Heart left ventricle (tissue), 16 donors: Measurements from ENCODE around the gene LRBA. TPM values are rescaled to one million over a fixed set of nuclear protein-coding genes. Genes with fewer than 3 reads are reported as not detected.

ENCODE experiments used
- ATAC-seq, 4 donors: fragments of 200-7000 bp; cut with Tn5 transposase; one replicate each; pipeline ENCODE4 v1.9.1; 2020 to 2022; ENCODE audit warnings: moderate library complexity in 4 of 4, mild to moderate bottlenecking in 3 of 4, moderate number of reproducible peaks in 1 of 4
- DNase-seq, 5 donors: peaks; one replicate each; pipeline ENCODE4 v3.0.0-alpha.2; 2020
- H3K27ac ChIP-seq, 12 donors: fragments of 200-600 bp; sonication (generic) in 4 of 12; one replicate each; pipeline versions ENCODE4 v1.5.0 to v1.8.0; 2016 to 2022; ENCODE audit warnings: mild to moderate bottlenecking in 2 of 12
- H3K27me3 ChIP-seq, 9 donors: fragments of 200-600 bp; sonication (generic) in 2 of 9; one replicate each; pipeline versions ENCODE4 v1.5.1 to v1.8.0; 2016 to 2022; ENCODE audit warnings: mild to moderate bottlenecking in 3 of 9
- H3K36me3 ChIP-seq, 9 donors: fragments of 200-600 bp; sonication (generic) in 2 of 9; one replicate each; pipeline versions ENCODE4 v1.5.0 to v1.8.0; 2018 to 2022; ENCODE audit warnings: mild to moderate bottlenecking in 2 of 9
- H3K4me1 ChIP-seq, 12 donors: fragments of 200-600 bp; sonication (generic) in 4 of 12; one replicate each; pipeline versions ENCODE4 v1.5.0 to v1.8.0; 2016 to 2022; ENCODE audit warnings: mild to moderate bottlenecking in 3 of 12
- H3K4me3 ChIP-seq, 12 donors: fragments of 200-600 bp; sonication (generic) in 4 of 12; one replicate each; pipeline versions ENCODE4 v1.5.0 to v1.8.0; 2017 to 2022; ENCODE audit warnings: mild to moderate bottlenecking in 9 of 12, moderate library complexity in 4 of 12
- H3K9me3 ChIP-seq, 12 donors: fragments of 200-600 bp; sonication (generic) in 4 of 12; one replicate each; pipeline versions ENCODE4 v1.5.0 to v1.8.0; 2016 to 2022; ENCODE audit warnings: mild to moderate bottlenecking in 1 of 12
- POLR2A ChIP-seq, 2 donors: fragments of 450-650 bp; IDR thresholded peaks; one replicate each; pipeline ENCODE4 v1.6.1; 2017; ENCODE audit warnings: antibody characterized with exemption in 2 of 2, mild to moderate bottlenecking in 2 of 2, moderate library complexity in 2 of 2
- WGBS, 4 donors: extraction: QIAGEN DNeasy Blood & Tissue Kit in 2 of 4; methylation state at CpG; one replicate each; pipeline versions ENCODE4 v1.1.5 to v1.1.7; 2013 to 2018; 5-methylcytosine and 5-hydroxymethylcytosine counted together
- intact Hi-C, 10 donors: fragments of 100-400 bp; cut with DNase I; formaldehyde crosslinking; loops; one replicate each; pipeline versions ENCODE4 v1.11.1 to v1.14.2; 2022
- polyA plus RNA-seq, 2 donors: library from polyadenylated mRNA; stranded (reverse); fragments of 200-250 nt; gene quantifications; one replicate each; pipeline ENCODE4 v1.2.3, GENCODE V29; 2013
- total RNA-seq, 9 donors: library from RNA; depleted of rRNA in 2 of 9; stranded (reverse); fragments of >200 nt in 2 of 9; fragmentation: NEBNext Ultra II Directional in 3 of 9; extraction: Animal tissue kit (Norgen Biotek cat#: 25700) in 3 of 9; gene quantifications; one replicate each; pipeline versions ENCODE4 v1.1.0 to v1.2.4, GENCODE V29; 2016 to 2023
- TF ChIP-seq, protein P1 (sequence below), 12 donors: fragments of 200-600 bp; sonication (generic) in 4 of 12; IDR thresholded peaks; one replicate each; pipeline versions ENCODE4 v1.5.0 to v1.8.0; 2018 to 2022; ENCODE audit warnings: antibody characterized with exemption in 12 of 12, mild to moderate bottlenecking in 5 of 12
- donor health status: ischemic (EF 13 %, LVEDD 7.1; RV severe dilation, severe dysfunction).
- donor health status: healthy with polysubstance abuse.
- donor health status: DM: no; HTN: yes; CAD: no.
- donor health status: DM: no; HTN: no; CAD: no.
- donor health status: ischemic (EF 25% LVEDD 6.9; RV normal size, moderate dysfunction).
- donor health status: ischemic (EF 25% LVEDD 5.7; RV mildly dilated, moderate dysfunction).
- donor health status: healthy.
- donor health status: DM: yes; HTN: yes; CAD: no.
- donor health status: ischemic (EF 35%, LVEDD 5.7; RV mildly dilated, moderate dysfunction).
- donor health status: nonischemic (EF 11% LVEDD 7.7; RV severe dilation, severe dysfunction).
- donor health status: DM: yes; HTN: yes; CAD: no.
- donor health status: PGD.
- donor health status: ischemic (EF 29% LVEDD 5.4; RV normal size, mild dysfunction).
- donor health status: nonischemic (EF 23%, LVEDD 6.1; RV moderate dilation, normal function).

Gene LRBA
- total and polyA plus RNA-seq, 11 donors = 6.5 to 35.1 (median 22.6) TPM

- no peaks in the 10 kb centered on the region for H3K27me3 ChIP-seq
- 82 to 90% (median 86%) methylated on average over 2 of the region's 2 CpGs for WGBS, 4 donors
- peaks cover 0 to 9% (median 0%) of the 10 kb centered on the region in 9 donors for H3K36me3 ChIP-seq
- TF ChIP-seq POLR2A (IDR thresholded peaks at IDR 0.05) = no peak
- TF ChIP-seq, protein P1, sequence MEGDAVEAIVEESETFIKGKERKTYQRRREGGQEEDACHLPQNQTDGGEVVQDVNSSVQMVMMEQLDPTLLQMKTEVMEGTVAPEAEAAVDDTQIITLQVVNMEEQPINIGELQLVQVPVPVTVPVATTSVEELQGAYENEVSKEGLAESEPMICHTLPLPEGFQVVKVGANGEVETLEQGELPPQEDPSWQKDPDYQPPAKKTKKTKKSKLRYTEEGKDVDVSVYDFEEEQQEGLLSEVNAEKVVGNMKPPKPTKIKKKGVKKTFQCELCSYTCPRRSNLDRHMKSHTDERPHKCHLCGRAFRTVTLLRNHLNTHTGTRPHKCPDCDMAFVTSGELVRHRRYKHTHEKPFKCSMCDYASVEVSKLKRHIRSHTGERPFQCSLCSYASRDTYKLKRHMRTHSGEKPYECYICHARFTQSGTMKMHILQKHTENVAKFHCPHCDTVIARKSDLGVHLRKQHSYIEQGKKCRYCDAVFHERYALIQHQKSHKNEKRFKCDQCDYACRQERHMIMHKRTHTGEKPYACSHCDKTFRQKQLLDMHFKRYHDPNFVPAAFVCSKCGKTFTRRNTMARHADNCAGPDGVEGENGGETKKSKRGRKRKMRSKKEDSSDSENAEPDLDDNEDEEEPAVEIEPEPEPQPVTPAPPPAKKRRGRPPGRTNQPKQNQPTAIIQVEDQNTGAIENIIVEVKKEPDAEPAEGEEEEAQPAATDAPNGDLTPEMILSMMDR (IDR thresholded peaks at IDR 0.05) = no peak
- no peak for ATAC-seq
- H3K9me3 ChIP-seq = peaks cover 0 to 3% (median 0%) of the 10 kb centered on the region in 12 donors
- no peak overlapping the region for H3K27ac ChIP-seq
- DNase-seq = no peak
- H3K4me3 ChIP-seq = peak overlapping the region in 3 of 12 donors; percentile 97 to 100 (median 100)
- intact Hi-C loops = no loop called here
- peaks cover 0 to 26% (median 17%) of the 10 kb centered on the region in 12 donors for H3K4me1 ChIP-seq
Observed at GRCh38 chr4:151012376-151012775, 2.7 kb downstream of the LRBA start.

DNA sequence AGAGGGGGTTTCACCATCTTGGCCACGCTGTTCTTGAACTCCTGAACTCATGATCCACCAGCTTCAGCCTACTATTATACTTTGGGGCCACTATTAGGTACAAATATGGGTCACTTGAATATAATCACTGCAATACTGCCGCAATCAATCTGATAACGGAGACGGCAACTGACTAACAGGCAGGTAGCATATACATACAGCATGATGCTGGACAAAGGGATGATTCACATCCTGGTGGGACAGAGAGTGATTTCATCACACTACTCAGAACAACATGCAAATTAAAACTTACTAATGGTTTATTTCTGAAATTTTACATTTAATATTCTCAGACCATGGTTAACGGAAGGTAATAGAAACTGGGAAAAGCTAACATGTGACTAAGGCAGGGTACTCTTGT lies 10.9 kb downstream of the LRBA start:
- Histone ChIP-seq H3K36me3 (no peaks in the 10 kb centered on the region), H3K4me3 (no peak overlapping the region), H3K9me3 (no peaks in the 10 kb centered on the region), H3K4me1 (peaks cover 0 to 6% (median 0%) of the 10 kb centered on the region in 12 donors), H3K27me3 (no peaks in the 10 kb centered on the region), H3K27ac (no peak overlapping the region)
- ATAC-seq (no peak), DNase-seq (no peak)
- intact Hi-C loops = no loop called here
- 91 to 96% (median 95%) methylated on average over 5 of the region's 5 CpGs for WGBS, 4 donors
- no peak for TF ChIP-seq POLR2A (IDR thresholded peaks at IDR 0.05)
- TF ChIP-seq, protein P1 (IDR thresholded peaks at IDR 0.05) = no peak

GRCh38 chr4:151000747-151001429 lies 14.2 kb downstream of the LRBA start:
- Histone ChIP-seq H3K36me3 (no peaks in the 10 kb centered on the region), H3K9me3 (no peaks in the 10 kb centered on the region), H3K4me1 (peaks cover 0 to 12% (median 0%) of the 10 kb centered on the region in 12 donors), H3K27me3 (no peaks in the 10 kb centered on the region), H3K27ac (no peak overlapping the region), H3K4me3 (no peak overlapping the region)
- intact Hi-C loops = no loop called here
- ATAC-seq (peak in 1 of 4 donors; percentile 22), DNase-seq (no peak)
- 93 to 99% (median 97%) methylated on average over 3 to 7 of the region's 7 CpGs for WGBS, 4 donors
- TF ChIP-seq, protein P1 (IDR thresholded peaks at IDR 0.05) = no peak
- no peak for TF ChIP-seq POLR2A (IDR thresholded peaks at IDR 0.05)

DNA sequence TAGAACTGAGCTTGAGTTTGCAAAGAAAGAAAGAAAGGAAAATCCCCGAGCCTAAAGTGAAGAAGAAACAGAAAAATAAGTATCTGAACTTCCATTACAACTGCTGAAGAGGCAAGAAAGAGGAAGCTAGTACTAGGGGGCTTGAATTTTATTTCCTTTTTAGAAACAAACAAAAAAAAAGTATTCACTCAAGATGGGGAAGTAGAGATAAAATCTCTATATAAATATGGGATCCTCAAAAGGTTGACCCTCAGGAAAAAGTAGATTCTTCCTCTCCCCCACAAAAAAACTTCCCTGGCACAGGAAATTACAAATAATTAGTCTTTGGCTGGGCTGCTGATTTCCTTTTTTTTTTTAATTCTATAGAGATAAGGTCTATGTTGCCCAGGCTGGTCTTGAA lies 16.0 kb downstream of the LRBA start:
- Histone ChIP-seq H3K4me1 (peaks cover 0 to 12% (median 0%) of the 10 kb centered on the region in 12 donors), H3K36me3 (no peaks in the 10 kb centered on the region), H3K9me3 (no peaks in the 10 kb centered on the region), H3K27ac (no peak overlapping the region), H3K4me3 (no peak overlapping the region), H3K27me3 (no peaks in the 10 kb centered on the region)
- no peak for ATAC-seq
- intact Hi-C loops = no loop called here
- no peak for DNase-seq
- TF ChIP-seq POLR2A (IDR thresholded peaks at IDR 0.05) = no peak
- TF ChIP-seq, protein P1 (IDR thresholded peaks at IDR 0.05) = no peak
- 79 to 95% (median 89%) methylated on average over 1 of the region's 1 CpG for WGBS, 4 donors
